Measurements from ENCODE around the gene CRTC1. TPM values are rescaled to one million over a fixed set of nuclear protein-coding genes. Genes with fewer than 3 reads are reported as not detected.

The CRTC1 gene
- total RNA-seq, 1 experiment from 2014 or later: 0.95 TPM

GRCh38 chr19:18650021-18650390, 33.5 kb upstream of the CRTC1 start:
- in situ Hi-C loops (cut with HindIII; ENCODE audit: low pct_unique_long_range_greater_than_20kb, low sequenced_read_pairs): no loop called here
- no peak for DNase-seq (ENCODE audit: low read depth, low spot score)

GRCh38 chr19:18650468-18651041, 32.9 kb upstream of the CRTC1 start:
- in situ Hi-C loops (cut with HindIII; ENCODE audit: low pct_unique_long_range_greater_than_20kb, low sequenced_read_pairs): no loop called here

GRCh38 chr19:18651300-18651699, 32.2 kb upstream of the CRTC1 start:
- no peak for DNase-seq (ENCODE audit: low read depth, low spot score)
- in situ Hi-C loops (cut with HindIII; ENCODE audit: low pct_unique_long_range_greater_than_20kb, low sequenced_read_pairs): no loop called here

More at GRCh38 chr19:18650468-18651041, 32.9 kb upstream of the CRTC1 start:
- DNase-seq (ENCODE audit: low read depth, low spot score): no peak

- DNase-seq (ENCODE audit: low read depth, low spot score): no peak
- in situ Hi-C loops (cut with HindIII; ENCODE audit: low pct_unique_long_range_greater_than_20kb, low sequenced_read_pairs): no loop called here
Observed at GRCh38 chr19:18651733-18652132, 31.7 kb upstream of the CRTC1 start.

- no peak for DNase-seq (ENCODE audit: low read depth, low spot score)
- in situ Hi-C loops (cut with HindIII; ENCODE audit: low pct_unique_long_range_greater_than_20kb, low sequenced_read_pairs): no loop called here
Observed at GRCh38 chr19:18653853-18654252, 29.6 kb upstream of the CRTC1 start.

GRCh38 chr19:18654469-18654868, 29.0 kb upstream of the CRTC1 start:
- in situ Hi-C loops (cut with HindIII; ENCODE audit: low pct_unique_long_range_greater_than_20kb, low sequenced_read_pairs): no loop called here
- no peak for DNase-seq (ENCODE audit: low read depth, low spot score)

GRCh38 chr19:18655173-18655844, 28.2 kb upstream of the CRTC1 start:
- in situ Hi-C loops (cut with HindIII; ENCODE audit: low pct_unique_long_range_greater_than_20kb, low sequenced_read_pairs): no loop called here
- no peak for DNase-seq (ENCODE audit: low read depth, low spot score)

- in situ Hi-C loops (cut with HindIII; ENCODE audit: low pct_unique_long_range_greater_than_20kb, low sequenced_read_pairs): no loop called here
- no peak for DNase-seq (ENCODE audit: low read depth, low spot score)
Observed at GRCh38 chr19:18656337-18657086, 27.0 kb upstream of the CRTC1 start.

GRCh38 chr19:18657590-18658365, 25.7 kb upstream of the CRTC1 start:
- DNase-seq (ENCODE audit: low read depth, low spot score): no peak

GRCh38 chr19:18658366-18658855, 25.1 kb upstream of the CRTC1 start:
- in situ Hi-C loops (cut with HindIII; ENCODE audit: low pct_unique_long_range_greater_than_20kb, low sequenced_read_pairs): no loop called here
- no peak for DNase-seq (ENCODE audit: low read depth, low spot score)

More at GRCh38 chr19:18657590-18658365, 25.7 kb upstream of the CRTC1 start:
- in situ Hi-C loops (cut with HindIII; ENCODE audit: low pct_unique_long_range_greater_than_20kb, low sequenced_read_pairs): no loop called here

GRCh38 chr19:18659281-18660050, 24.0 kb upstream of the CRTC1 start:
- DNase-seq (ENCODE audit: low read depth, low spot score): no peak
- in situ Hi-C loops (cut with HindIII; ENCODE audit: low pct_unique_long_range_greater_than_20kb, low sequenced_read_pairs): no loop called here

- no peak for DNase-seq (ENCODE audit: low read depth, low spot score)
- in situ Hi-C loops (cut with HindIII; ENCODE audit: low pct_unique_long_range_greater_than_20kb, low sequenced_read_pairs): no loop called here
Observed at GRCh38 chr19:18660051-18660910, 23.2 kb upstream of the CRTC1 start.

GRCh38 chr19:18660939-18661670, 22.4 kb upstream of the CRTC1 start:
- DNase-seq (ENCODE audit: low read depth, low spot score): no peak
- in situ Hi-C loops (cut with HindIII; ENCODE audit: low pct_unique_long_range_greater_than_20kb, low sequenced_read_pairs): no loop called here

GRCh38 chr19:18662972-18663732, 20.3 kb upstream of the CRTC1 start:
- in situ Hi-C loops (cut with HindIII; ENCODE audit: low pct_unique_long_range_greater_than_20kb, low sequenced_read_pairs): no loop called here
- no peak for DNase-seq (ENCODE audit: low read depth, low spot score)

GRCh38 chr19:18663940-18664530, 19.4 kb upstream of the CRTC1 start:
- no peak for DNase-seq (ENCODE audit: low read depth, low spot score)
- in situ Hi-C loops (cut with HindIII; ENCODE audit: low pct_unique_long_range_greater_than_20kb, low sequenced_read_pairs): no loop called here
